Suprapubic skin (tissue), 3 donors: ENCODE results near the gene CREB5.

Source experiments
- CTCF ChIP-seq, 2 donors: fragments of 200-600 bp in 1 of 2; fragments of 450-650 bp in 1 of 2; sonication (generic) in 1 of 2; IDR thresholded peaks; one replicate each; pipeline ENCODE4 v1.5.1; 2016 to 2019; ENCODE audit warnings: antibody characterized with exemption in 2 of 2, mild to moderate bottlenecking in 1 of 2, moderate library complexity in 1 of 2
- POLR2A ChIP-seq, 2 donors: fragments of 450-650 bp; IDR thresholded peaks; one replicate each; pipeline ENCODE4 v1.6.1; 2017; ENCODE audit warnings: antibody characterized with exemption in 2 of 2, mild to moderate bottlenecking in 2 of 2, moderate library complexity in 2 of 2

- no peak for TF ChIP-seq CTCF (IDR thresholded peaks at IDR 0.05)
- TF ChIP-seq POLR2A (IDR thresholded peaks at IDR 0.05), result no peak
Observed at GRCh38 chr7:28748933-28749584, 336.7 kb downstream of the CREB5 start.
